IPS-11a (cell line): ENCODE measurements around the gene SEPHS2.
"Not testable (repeated sequence)": the region's sequence is repeated elsewhere in the genome, so short reads cannot be mapped to it uniquely, and the experiment has no call there.

Experiments
- H3K4me3 ChIP-seq: one replicate; pipeline ENCODE4 v1.5.1; 2013; ENCODE audit warnings: low read depth, low read length, control low read depth

The SEPHS2 gene

GRCh38 chr16:30445408-30446202, at the start of gene SEPHS2:
TSS of gene SEPHS2 (minus strand) at chr16:30445874. CDS start at chr16:30445727, 147 bp downstream.
- H3K4me3 ChIP-seq: peak within 1 kb of the TSS; percentile 69

- H3K4me3 ChIP-seq: no peak overlapping the region
Observed at GRCh38 chr16:30494709-30495108, 49.0 kb upstream of the SEPHS2 start.

- no peak overlapping the region for H3K4me3 ChIP-seq
Observed at GRCh38 chr16:30493941-30494488, 48.3 kb upstream of the SEPHS2 start.

GRCh38 chr16:30491744-30492308, 46.2 kb upstream of the SEPHS2 start:
- no peak overlapping the region for H3K4me3 ChIP-seq

- H3K4me3 ChIP-seq: no peak overlapping the region
Observed at GRCh38 chr16:30491229-30491628, 45.6 kb upstream of the SEPHS2 start.

- no peak overlapping the region for H3K4me3 ChIP-seq
Observed at GRCh38 chr16:30490210-30490609, 44.5 kb upstream of the SEPHS2 start.

GRCh38 chr16:30488764-30489605, 43.3 kb upstream of the SEPHS2 start:
- H3K4me3 ChIP-seq: no peak overlapping the region

GRCh38 chr16:30485818-30486436, 40.3 kb upstream of the SEPHS2 start:
- no peak overlapping the region for H3K4me3 ChIP-seq

- H3K4me3 ChIP-seq: no peak overlapping the region
Observed at GRCh38 chr16:30484887-30485286, 39.2 kb upstream of the SEPHS2 start.

- no peak overlapping the region for H3K4me3 ChIP-seq
Observed at GRCh38 chr16:30482366-30482765, 36.7 kb upstream of the SEPHS2 start.

GRCh38 chr16:30481381-30481780, 35.7 kb upstream of the SEPHS2 start:
- H3K4me3 ChIP-seq: no peak overlapping the region

- no peak overlapping the region for H3K4me3 ChIP-seq
Observed at GRCh38 chr16:30478766-30479478, 33.2 kb upstream of the SEPHS2 start.

GRCh38 chr16:30477773-30478172, 32.1 kb upstream of the SEPHS2 start:
- not testable (repeated sequence) for H3K4me3 ChIP-seq

GRCh38 chr16:30476991-30477390, 31.3 kb upstream of the SEPHS2 start:
- H3K4me3 ChIP-seq: no peak overlapping the region

- H3K4me3 ChIP-seq: no peak overlapping the region
Observed at GRCh38 chr16:30474684-30475083, 29.0 kb upstream of the SEPHS2 start.

GRCh38 chr16:30474074-30474452, 28.4 kb upstream of the SEPHS2 start:
- H3K4me3 ChIP-seq: no peak overlapping the region

GRCh38 chr16:30473231-30474073, 27.8 kb upstream of the SEPHS2 start:
- no peak overlapping the region for H3K4me3 ChIP-seq

- no peak within 1 kb of the TSS for H3K4me3 ChIP-seq
Observed at GRCh38 chr16:30472328-30472942, 26.8 kb upstream of the SEPHS2 start, which contains the start of gene ITGAL. TSS of gene ITGAL (plus strand) at chr16:30472742. CDS start at chr16:30472838, 96 bp downstream.

GRCh38 chr16:30470632-30470995, 24.9 kb upstream of the SEPHS2 start:
- H3K4me3 ChIP-seq: no peak overlapping the region
